Upper lobe of left lung (tissue), 6 donors: ENCODE results near the gene ST7. TPM values are rescaled to one million over a fixed set of nuclear protein-coding genes. Genes with fewer than 3 reads are reported as not detected.

Experiments
- ATAC-seq, 2 donors: fragments of 200-7000 bp; cut with Tn5 transposase; one replicate each; pipeline ENCODE4 v1.9.1; 2022; ENCODE audit warnings: mild to moderate bottlenecking in 2 of 2, moderate library complexity in 2 of 2; ENCODE audit not compliant: low FRiP score in 2 of 2
- DNase-seq, 2 donors: peaks; one replicate each; pipeline ENCODE4 v3.0.0-alpha.2; 2019 to 2020
- H3K27ac ChIP-seq, 4 donors: fragments of 200-600 bp; sonication (generic); one replicate each; pipeline ENCODE4 v1.5.1; 2016 to 2019
- H3K27me3 ChIP-seq, 4 donors: fragments of 200-600 bp; sonication (generic); one replicate each; pipeline ENCODE4 v1.5.1; 2017 to 2019
- H3K36me3 ChIP-seq, 4 donors: fragments of 200-600 bp; sonication (generic); one replicate each; pipeline ENCODE4 v1.5.1; 2016 to 2019
- H3K4me1 ChIP-seq, 4 donors: fragments of 200-600 bp; sonication (generic); one replicate each; pipeline ENCODE4 v1.5.1; 2018 to 2019
- H3K4me3 ChIP-seq, 4 donors: fragments of 200-600 bp; sonication (generic); one replicate each; pipeline ENCODE4 v1.5.1; 2017 to 2019; ENCODE audit warnings: mild to moderate bottlenecking in 2 of 4, moderate library complexity in 1 of 4
- H3K9me3 ChIP-seq, 4 donors: fragments of 200-600 bp; sonication (generic); one replicate each; pipeline ENCODE4 v1.5.1; 2018 to 2019
- EP300 ChIP-seq, 4 donors: sonication (generic); formaldehyde crosslinking; IDR thresholded peaks; one replicate each; pipeline ENCODE4 v1.5.1; 2017; ENCODE audit warnings: antibody characterized with exemption in 4 of 4, control low read depth in 2 of 4
- POLR2A ChIP-seq, 4 donors: fragments of 450-650 bp; IDR thresholded peaks; one replicate each; pipeline ENCODE4 v1.5.1; 2016 to 2017; ENCODE audit warnings: antibody characterized with exemption in 4 of 4, mild to moderate bottlenecking in 2 of 4
- POLR2AphosphoS5 ChIP-seq, 2 donors: sonication (generic); formaldehyde crosslinking; IDR thresholded peaks; one replicate each; pipeline ENCODE4 v1.5.1; 2017; ENCODE audit warnings: antibody characterized with exemption in 2 of 2
- WGBS, 2 donors: methylation state at CpG; one replicate each; pipeline ENCODE4 v1.1.5; 2017 to 2018; 5-methylcytosine and 5-hydroxymethylcytosine counted together
- total RNA-seq, 6 donors: library from RNA; depleted of rRNA in 4 of 6; stranded (reverse); fragments of >200 nt in 4 of 6; gene quantifications; one replicate each; pipeline versions ENCODE4 v1.1.0 to v1.2.1, GENCODE V29; 2016 to 2021
- TF ChIP-seq, protein P1 (sequence below), 6 experiments: fragments of 450-650 bp in 4 of 6; fragments of 200-600 bp in 2 of 6; sonication (generic) in 2 of 6; IDR thresholded peaks; one replicate each; pipeline ENCODE4 v1.5.1; 2016 to 2019; ENCODE audit warnings: antibody characterized with exemption in 6 of 6
- donor health status: DM: no; HTN: no; CAD: no; lungs with moderate emphysema.
- donor health status: DM: no; HTN: yes; CAD: no; lungs with severe emphysema.

ST7 gene
- total RNA-seq, 6 donors from 2014 or later, result 36.0 to 135 (median 73.4) TPM

DNA sequence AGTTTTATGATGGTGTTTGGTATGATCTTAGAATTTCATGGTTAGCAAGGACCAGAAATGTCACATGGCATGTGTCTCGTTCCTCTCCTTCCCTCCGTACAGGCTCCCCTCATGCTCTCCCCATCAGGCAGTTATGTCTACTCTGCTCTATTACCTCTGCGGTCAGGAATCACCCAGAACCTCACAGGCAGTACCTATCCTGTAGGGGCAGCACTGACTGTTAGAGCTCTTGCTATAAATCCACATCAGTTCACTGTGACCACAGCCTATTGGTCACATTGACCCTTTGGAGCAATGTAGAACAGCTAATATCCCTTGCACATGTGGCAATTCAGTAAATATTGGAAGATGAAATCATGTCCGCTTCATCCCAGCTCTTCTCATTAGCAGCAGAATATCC, 217.8 kb downstream of the ST7 start:
- WGBS, 2 donors, result 94 to 97% methylated on average over 4 of the region's 4 CpGs
- no peak overlapping the region for H3K27ac ChIP-seq
- DNase-seq (no peak), ATAC-seq (no peak)
- TF ChIP-seq POLR2A (IDR thresholded peaks at IDR 0.05) (no peak), POLR2AphosphoS5 (IDR thresholded peaks at IDR 0.05) (no peak), EP300 (IDR thresholded peaks at IDR 0.05) (no peak)
- TF ChIP-seq, protein P1, sequence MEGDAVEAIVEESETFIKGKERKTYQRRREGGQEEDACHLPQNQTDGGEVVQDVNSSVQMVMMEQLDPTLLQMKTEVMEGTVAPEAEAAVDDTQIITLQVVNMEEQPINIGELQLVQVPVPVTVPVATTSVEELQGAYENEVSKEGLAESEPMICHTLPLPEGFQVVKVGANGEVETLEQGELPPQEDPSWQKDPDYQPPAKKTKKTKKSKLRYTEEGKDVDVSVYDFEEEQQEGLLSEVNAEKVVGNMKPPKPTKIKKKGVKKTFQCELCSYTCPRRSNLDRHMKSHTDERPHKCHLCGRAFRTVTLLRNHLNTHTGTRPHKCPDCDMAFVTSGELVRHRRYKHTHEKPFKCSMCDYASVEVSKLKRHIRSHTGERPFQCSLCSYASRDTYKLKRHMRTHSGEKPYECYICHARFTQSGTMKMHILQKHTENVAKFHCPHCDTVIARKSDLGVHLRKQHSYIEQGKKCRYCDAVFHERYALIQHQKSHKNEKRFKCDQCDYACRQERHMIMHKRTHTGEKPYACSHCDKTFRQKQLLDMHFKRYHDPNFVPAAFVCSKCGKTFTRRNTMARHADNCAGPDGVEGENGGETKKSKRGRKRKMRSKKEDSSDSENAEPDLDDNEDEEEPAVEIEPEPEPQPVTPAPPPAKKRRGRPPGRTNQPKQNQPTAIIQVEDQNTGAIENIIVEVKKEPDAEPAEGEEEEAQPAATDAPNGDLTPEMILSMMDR (IDR thresholded peaks at IDR 0.05), result no peak
- no peaks in the 10 kb centered on the region for H3K27me3 ChIP-seq
- H3K4me3 ChIP-seq, result no peak overlapping the region
- H3K9me3 ChIP-seq, result no peaks in the 10 kb centered on the region
- H3K4me1 ChIP-seq, result no peaks in the 10 kb centered on the region
- peaks cover 0 to 10% (median 4%) of the 10 kb centered on the region in 4 donors for H3K36me3 ChIP-seq

DNA sequence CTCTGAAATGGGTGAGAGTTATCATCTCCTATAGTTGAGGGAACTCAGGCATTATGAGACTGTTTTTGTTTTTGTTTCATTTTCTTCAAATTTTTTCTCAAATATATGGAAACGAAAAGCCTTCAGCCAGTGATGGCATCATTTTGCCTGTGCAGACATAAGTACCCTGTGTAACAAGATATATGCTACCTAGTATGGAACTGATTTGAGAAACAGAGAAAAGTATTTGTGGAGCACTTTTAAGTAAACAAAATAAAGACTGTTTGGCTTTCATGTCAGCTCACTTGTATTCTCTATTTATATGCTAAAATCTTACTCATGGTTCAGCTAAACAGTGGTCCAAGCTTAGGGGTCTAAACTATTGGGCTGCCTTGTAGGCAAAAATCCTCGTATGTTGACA, 219.0 kb downstream of the ST7 start:
- TF ChIP-seq POLR2AphosphoS5 (IDR thresholded peaks at IDR 0.05) (no peak), POLR2A (IDR thresholded peaks at IDR 0.05) (no peak), EP300 (IDR thresholded peaks at IDR 0.05) (no peak)
- TF ChIP-seq, protein P1 (IDR thresholded peaks at IDR 0.05), result no peak
- ATAC-seq (no peak), DNase-seq (no peak)
- Histone ChIP-seq H3K27ac (no peak overlapping the region), H3K27me3 (no peaks in the 10 kb centered on the region), H3K4me1 (no peaks in the 10 kb centered on the region), H3K36me3 (peaks cover 0 to 10% (median 4%) of the 10 kb centered on the region in 4 donors), H3K9me3 (no peaks in the 10 kb centered on the region), H3K4me3 (no peak overlapping the region)
- WGBS, 2 donors, result 86 to 92% methylated on average over 2 of the region's 2 CpGs

DNA sequence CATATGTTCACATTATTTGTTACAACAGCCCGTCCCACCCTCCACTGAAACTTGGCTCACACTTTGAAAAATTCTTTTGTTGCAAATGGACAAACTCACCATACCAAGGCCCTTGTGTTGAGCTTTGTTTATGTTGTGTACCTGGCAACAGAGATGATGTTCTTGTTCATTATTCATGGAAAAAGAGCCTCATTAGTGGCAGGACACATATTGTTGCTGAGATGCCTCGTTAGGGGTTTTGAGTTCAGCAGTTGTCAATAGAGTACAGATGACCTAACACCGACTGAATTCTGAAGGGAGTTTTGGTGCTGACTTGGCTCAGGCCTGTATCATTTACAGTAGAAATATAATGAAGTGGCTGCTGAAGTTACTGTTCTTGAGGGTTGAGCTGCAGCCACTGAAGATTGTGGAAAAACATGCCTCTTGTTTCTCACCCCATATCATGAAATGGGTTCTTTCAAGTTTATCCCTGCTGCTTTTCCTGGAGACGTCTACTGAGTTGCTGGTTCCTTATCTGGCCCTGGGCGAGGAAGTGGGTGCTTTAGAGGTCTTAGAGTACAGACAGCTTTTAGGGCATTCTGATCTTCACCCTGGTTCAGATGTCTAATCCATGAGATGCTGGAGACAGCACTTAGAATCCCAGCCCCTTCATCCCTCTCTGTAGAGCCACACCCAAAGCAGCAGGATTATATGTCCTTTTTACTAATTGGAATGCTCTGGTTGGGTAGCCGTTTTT, 219.9 kb downstream of the ST7 start:
- DNase-seq, result no peak
- Histone ChIP-seq H3K27me3 (no peaks in the 10 kb centered on the region), H3K9me3 (no peaks in the 10 kb centered on the region), H3K4me3 (no peak overlapping the region), H3K36me3 (peaks cover 0 to 10% (median 4%) of the 10 kb centered on the region in 4 donors), H3K4me1 (no peaks in the 10 kb centered on the region), H3K27ac (no peak overlapping the region)
- no peak for ATAC-seq
- TF ChIP-seq POLR2AphosphoS5 (IDR thresholded peaks at IDR 0.05) (no peak), EP300 (IDR thresholded peaks at IDR 0.05) (no peak), POLR2A (IDR thresholded peaks at IDR 0.05) (no peak)
- TF ChIP-seq, protein P1 (IDR thresholded peaks at IDR 0.05), result no peak
- WGBS, 2 donors, result 79 to 85% methylated on average over 6 of the region's 6 CpGs

DNA sequence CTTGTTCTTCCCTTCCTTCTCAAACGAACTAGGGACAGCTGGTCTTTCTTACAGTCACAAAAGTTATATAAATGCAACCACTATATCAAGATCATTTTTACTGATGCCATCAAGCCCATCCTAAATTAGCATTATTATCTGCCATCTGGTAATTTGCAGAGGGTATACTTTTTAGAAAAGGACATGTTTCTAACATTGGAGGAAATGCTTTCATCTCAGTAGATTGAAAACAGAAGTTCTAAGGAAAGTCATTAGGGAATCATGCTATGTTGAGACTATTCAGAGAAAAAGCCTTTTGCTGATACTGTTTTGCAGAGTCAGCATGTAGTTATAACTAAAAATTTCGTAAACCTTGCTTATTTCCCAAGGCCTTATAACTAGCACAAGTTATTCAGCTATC, 222.9 kb downstream of the ST7 start:
- Histone ChIP-seq H3K27ac (no peak overlapping the region), H3K36me3 (peaks cover 0 to 7% (median 4%) of the 10 kb centered on the region in 4 donors), H3K4me3 (no peak overlapping the region), H3K9me3 (no peaks in the 10 kb centered on the region), H3K27me3 (no peaks in the 10 kb centered on the region), H3K4me1 (no peaks in the 10 kb centered on the region)
- ATAC-seq (no peak), DNase-seq (no peak)
- no peak for TF ChIP-seq POLR2AphosphoS5 (IDR thresholded peaks at IDR 0.05)
- TF ChIP-seq, protein P1 (IDR thresholded peaks at IDR 0.05), result no peak
- no peak for TF ChIP-seq POLR2A (IDR thresholded peaks at IDR 0.05)
- TF ChIP-seq EP300 (IDR thresholded peaks at IDR 0.05), result no peak
- WGBS, 2 donors, result 41 to 79% methylated on average over 2 of the region's 2 CpGs

DNA sequence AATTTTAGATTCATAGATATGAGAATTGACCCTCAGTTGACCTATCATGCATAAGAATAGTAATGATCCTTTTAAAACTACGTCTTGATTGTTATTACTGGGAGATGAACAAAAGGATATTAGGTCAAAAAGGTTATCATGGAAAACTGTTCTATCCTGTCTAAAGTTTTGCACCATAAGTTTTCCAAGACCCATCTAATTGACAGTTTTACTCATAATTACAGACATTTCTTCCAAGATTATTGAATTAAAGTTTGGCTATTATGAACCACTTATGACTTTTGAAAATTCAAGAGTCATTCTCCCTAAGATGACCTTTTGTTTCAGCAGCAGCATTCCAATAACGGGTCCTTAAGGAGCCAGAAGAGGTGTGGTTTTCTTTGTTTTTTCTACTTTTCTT, 225.3 kb downstream of the ST7 start:
- no peaks in the 10 kb centered on the region for H3K4me1 ChIP-seq
- TF ChIP-seq, protein P1 (IDR thresholded peaks at IDR 0.05), result no peak
- TF ChIP-seq EP300 (IDR thresholded peaks at IDR 0.05), result no peak
- 59 to 61% methylated on average over 2 of the region's 2 CpGs for WGBS, 2 donors
- DNase-seq (no peak), ATAC-seq (no peak)
- peaks cover 0 to 4% (median 0%) of the 10 kb centered on the region in 4 donors for H3K36me3 ChIP-seq
- H3K27ac ChIP-seq, result no peak overlapping the region
- no peaks in the 10 kb centered on the region for H3K27me3 ChIP-seq
- no peaks in the 10 kb centered on the region for H3K9me3 ChIP-seq
- no peak overlapping the region for H3K4me3 ChIP-seq
